Lower leg skin (tissue), 4 donors: ENCODE measurements around the gene LCN12. TPM values are rescaled to one million over a fixed set of nuclear protein-coding genes. Genes with fewer than 3 reads are reported as not detected.

Experiments
- DNase-seq, 2 donors: peaks; one replicate each; pipeline ENCODE4 v3.0.0-alpha.2; 2019; ENCODE audit warnings: low spot score in 2 of 2
- H3K4me3 ChIP-seq: fragments of 200-600 bp; sonication (generic); 2 replicates; pipeline ENCODE4 v1.5.1; 2017; ENCODE audit warnings: mild to moderate bottlenecking, low read depth; ENCODE audit not compliant: poor library complexity, severe bottlenecking
- POLR2A ChIP-seq, 2 donors: fragments of 450-650 bp; IDR thresholded peaks; one replicate each; pipeline ENCODE4 v1.6.1; 2016 to 2017; ENCODE audit warnings: antibody characterized with exemption in 2 of 2, mild to moderate bottlenecking in 1 of 2, moderate library complexity in 1 of 2
- WGBS, 2 donors: methylation state at CpG; one replicate each; pipeline ENCODE4 v1.1.5; 2018; 5-methylcytosine and 5-hydroxymethylcytosine counted together
- intact Hi-C: fragments of 100-400 bp; cut with DNase I; formaldehyde crosslinking; loops from one replicate; pipeline ENCODE4 v1.15.0; 2023; ENCODE audit warnings: low total_unique reads
- total RNA-seq, 4 donors: library from RNA; depleted of rRNA; stranded (reverse); fragments of >200 nt; gene quantifications; one replicate each; pipeline ENCODE4 v1.1.0, GENCODE V29; 2016
- TF ChIP-seq, protein P1 (sequence below), 3 donors: fragments of 450-650 bp; IDR thresholded peaks; one replicate each; pipeline ENCODE4 v1.5.1; 2016; ENCODE audit warnings: antibody characterized with exemption in 3 of 3, mild to moderate bottlenecking in 3 of 3, moderate library complexity in 2 of 3

The LCN12 gene
- total RNA-seq, 4 donors from 2014 or later = not detected

DNA sequence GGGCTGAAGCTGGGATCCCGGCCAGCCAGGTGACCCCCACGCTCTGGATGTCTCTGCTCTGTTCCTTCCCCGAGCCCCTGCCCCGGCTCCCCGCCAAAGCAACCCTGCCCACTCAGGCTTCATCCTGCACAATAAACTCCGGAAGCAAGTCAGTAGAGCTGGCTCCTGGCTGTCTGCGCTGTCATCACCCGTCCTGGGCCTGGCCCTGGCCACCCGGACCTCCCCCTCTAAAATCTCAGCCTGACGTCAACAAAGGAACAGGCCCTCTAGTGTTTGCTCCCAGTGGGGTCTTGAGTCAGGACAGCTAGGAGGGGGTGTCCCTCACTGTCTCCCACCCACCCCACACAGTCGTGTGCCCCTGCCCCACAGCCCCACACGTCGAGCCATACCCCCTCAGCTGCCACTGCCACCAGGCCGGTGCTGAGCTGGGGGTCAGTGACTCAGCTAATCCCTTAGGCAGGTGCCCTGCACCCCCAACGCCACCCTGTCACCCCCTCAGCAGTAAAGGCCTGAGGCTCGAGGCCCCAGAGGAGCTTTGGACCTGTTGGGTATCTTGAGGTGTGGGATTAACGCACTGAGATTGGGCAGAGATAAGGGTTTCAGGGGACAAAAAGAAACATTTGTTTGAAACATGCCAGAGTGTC, 29.6 kb downstream of the LCN12 start:
- intact Hi-C loops = no loop called here
- TF ChIP-seq, protein P1, sequence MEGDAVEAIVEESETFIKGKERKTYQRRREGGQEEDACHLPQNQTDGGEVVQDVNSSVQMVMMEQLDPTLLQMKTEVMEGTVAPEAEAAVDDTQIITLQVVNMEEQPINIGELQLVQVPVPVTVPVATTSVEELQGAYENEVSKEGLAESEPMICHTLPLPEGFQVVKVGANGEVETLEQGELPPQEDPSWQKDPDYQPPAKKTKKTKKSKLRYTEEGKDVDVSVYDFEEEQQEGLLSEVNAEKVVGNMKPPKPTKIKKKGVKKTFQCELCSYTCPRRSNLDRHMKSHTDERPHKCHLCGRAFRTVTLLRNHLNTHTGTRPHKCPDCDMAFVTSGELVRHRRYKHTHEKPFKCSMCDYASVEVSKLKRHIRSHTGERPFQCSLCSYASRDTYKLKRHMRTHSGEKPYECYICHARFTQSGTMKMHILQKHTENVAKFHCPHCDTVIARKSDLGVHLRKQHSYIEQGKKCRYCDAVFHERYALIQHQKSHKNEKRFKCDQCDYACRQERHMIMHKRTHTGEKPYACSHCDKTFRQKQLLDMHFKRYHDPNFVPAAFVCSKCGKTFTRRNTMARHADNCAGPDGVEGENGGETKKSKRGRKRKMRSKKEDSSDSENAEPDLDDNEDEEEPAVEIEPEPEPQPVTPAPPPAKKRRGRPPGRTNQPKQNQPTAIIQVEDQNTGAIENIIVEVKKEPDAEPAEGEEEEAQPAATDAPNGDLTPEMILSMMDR (IDR thresholded peaks at IDR 0.05) = no peak
- no peak for TF ChIP-seq POLR2A (IDR thresholded peaks at IDR 0.05)
- DNase-seq = no peak
- WGBS, 2 donors = 78 to 82% methylated on average over 14 to 16 of the region's 17 CpGs
- no peak overlapping the region for H3K4me3 ChIP-seq

DNA sequence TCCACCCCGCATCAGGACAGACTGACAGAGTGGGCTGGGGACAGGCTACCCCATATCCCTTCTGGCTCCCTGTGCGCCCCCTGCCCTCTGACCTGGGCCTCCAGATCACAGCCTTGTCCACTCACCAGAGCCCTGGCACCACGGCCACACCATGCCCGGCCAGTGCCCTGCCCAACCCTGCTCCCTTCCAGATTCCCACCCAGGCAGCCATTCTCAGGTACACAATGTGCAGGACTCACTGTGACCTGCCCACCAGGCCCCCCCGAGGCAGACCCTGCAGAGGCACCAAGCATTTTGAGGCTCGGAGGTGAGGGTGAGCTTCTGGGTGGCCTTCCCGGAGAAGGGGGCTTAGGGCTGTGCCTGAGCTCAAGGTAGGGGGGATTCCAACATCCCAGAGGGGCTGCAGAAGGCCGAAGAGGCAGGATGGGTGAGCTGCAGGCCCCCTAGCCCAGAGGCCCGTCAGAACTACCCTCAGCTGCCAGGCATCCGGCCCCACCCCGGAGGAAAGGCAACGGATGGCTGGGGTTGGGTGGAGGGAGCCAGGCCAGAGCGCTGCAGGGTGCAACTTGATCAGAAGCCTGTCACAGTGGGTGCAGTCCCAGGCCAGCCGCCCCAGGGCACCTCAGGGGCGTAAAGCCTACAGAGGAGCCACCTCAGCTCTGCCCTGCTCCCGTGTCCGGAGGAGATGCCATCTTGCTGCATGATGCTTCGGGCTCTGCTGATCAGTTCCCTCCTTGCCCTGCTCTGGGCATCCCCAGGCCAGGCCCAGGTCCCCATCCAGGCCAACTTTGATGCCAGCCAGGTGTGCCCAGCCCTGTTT, 30.4 kb downstream of the LCN12 start, which contains the start of gene LCNL1:
LCNL1 (plus strand) TSS at position 762 of the 820 bp plus-strand sequence. CDS start 594 bp downstream, outside the sequence.
- 60 to 71% methylated on average over 13 to 18 of the region's 18 CpGs for WGBS, 2 donors
- no peak for TF ChIP-seq POLR2A (IDR thresholded peaks at IDR 0.05)
- no peak for DNase-seq
- intact Hi-C loops = no loop called here
- no peak within 1 kb of the TSS for H3K4me3 ChIP-seq

DNA sequence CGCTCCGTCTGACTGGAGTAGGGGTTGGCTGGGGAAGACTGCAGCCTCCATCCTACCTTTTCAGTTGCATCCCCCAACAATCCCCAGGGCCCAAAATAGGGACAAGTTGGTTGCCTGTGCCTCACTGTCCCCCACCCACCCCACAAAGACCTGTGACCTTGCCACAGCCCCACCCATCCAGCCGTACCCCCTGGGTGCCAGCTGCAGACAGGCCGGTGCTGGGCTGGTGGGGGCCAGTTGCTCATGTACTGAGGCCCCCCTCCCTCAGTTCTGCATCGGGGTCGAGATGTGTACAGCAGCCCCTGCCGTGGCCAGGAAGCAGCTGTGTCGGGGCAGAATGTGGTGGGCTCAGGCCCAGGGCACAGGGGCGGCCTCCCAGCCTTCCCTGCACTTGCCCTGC, 31.1 kb downstream of the LCN12 start:
- no peak overlapping the region for H3K4me3 ChIP-seq
- DNase-seq = no peak
- 81 to 86% methylated on average over 7 to 9 of the region's 9 CpGs for WGBS, 2 donors
- intact Hi-C loops = no loop called here
- TF ChIP-seq POLR2A (IDR thresholded peaks at IDR 0.05) = no peak
- TF ChIP-seq, protein P1 (IDR thresholded peaks at IDR 0.05) = no peak

DNA sequence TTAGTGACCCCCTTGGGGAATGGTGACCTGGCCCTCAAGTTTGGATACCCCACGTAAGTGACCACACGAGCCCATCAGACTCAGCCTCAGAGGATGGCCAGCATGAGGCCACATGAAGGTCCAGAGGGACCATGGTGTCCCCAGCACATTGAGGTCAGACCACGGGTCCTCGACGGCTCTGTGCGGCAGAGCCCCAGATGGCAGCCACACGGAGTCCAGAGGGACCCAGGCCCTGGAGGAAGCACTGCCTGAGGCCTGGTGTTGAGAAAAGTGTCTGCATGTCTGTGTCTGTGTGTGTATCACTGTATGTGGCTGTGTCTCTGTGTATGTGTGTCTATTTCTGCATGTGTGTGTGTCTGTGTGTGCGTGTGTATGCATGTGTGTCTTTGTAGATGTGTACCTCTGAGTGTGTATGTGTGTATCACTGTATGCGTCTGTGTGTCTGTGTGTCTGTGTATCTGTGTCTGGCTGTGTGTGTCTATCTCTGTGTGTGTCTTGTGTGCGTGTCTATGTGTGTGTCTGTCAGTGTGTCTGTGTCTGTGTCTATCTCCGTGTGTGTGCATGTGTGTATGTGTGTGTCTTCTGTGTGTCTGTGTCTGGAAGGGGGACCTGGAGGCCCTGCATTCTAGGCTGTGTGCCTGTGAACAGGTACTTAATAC, 31.7 kb downstream of the LCN12 start:
- TF ChIP-seq POLR2A (IDR thresholded peaks at IDR 0.05) = no peak
- TF ChIP-seq, protein P1 (IDR thresholded peaks at IDR 0.05) = peak in 1 of 3 donors; percentile 46
- no peak for DNase-seq
- WGBS, 2 donors = 77 to 98% methylated on average over 4 to 11 of the region's 11 CpGs
- H3K4me3 ChIP-seq = no peak overlapping the region
- intact Hi-C loops = no loop called here

DNA sequence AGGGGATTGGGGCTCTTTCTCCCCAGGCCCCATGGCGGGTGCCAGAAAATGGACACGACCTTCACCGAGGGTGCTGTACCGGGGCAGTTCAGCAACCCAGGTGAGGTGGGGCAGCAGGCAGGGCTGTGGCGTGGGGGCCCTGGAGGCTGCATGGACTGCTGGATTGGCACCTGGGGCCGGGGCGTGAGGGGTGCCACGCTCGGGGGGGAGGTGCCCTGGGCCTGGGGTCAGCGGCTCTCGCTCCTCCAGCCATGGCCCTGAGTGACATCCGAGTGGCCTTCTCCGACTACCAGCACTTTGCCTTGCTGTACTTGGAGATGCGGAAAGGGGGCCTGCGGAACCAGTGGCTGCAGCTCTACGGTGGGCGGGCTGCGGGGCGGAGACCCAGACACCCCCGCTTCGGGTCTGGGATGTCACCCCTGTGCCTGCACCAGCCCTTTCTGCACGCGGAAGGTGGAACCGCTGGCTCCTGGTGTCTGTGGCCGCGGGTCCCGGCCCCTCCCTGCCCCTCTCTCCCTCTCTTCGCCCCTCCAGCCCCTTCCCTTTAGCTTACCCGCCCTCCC, 32.5 kb downstream of the LCN12 start:
- no peak for TF ChIP-seq POLR2A (IDR thresholded peaks at IDR 0.05)
- TF ChIP-seq, protein P1 (IDR thresholded peaks at IDR 0.05) = no peak
- no peak overlapping the region for H3K4me3 ChIP-seq
- WGBS, 2 donors = 51 to 55% methylated on average over 23 to 29 of the region's 29 CpGs
- intact Hi-C loops = no loop called here
- DNase-seq = no peak
